ENCODE measurements around the gene INPP5D.

GRCh38 chr2:233164967-233165366, 104.8 kb downstream of the INPP5D start:
- TF ChIP-seq CTCF (IDR thresholded peaks at IDR 0.05), result no peak
- no peak for TF ChIP-seq POLR2AphosphoS5 (IDR thresholded peaks at IDR 0.05; ENCODE audit: insufficient read depth in 1 of 2, low read depth in 1 of 2)
